Anterior cingulate cortex (tissue), 58 donors: Measurements from ENCODE around the gene CCSER1.
"Not testable (repeated sequence)": the region's sequence is repeated elsewhere in the genome, so short reads cannot be mapped to it uniquely, and the experiment has no call there.

Experiments
- DNase-seq, 58 donors: peaks; one replicate each; lab custom pipeline; 2025; lab: John Stamatoyannopoulos, UW

CCSER1 gene

DNA sequence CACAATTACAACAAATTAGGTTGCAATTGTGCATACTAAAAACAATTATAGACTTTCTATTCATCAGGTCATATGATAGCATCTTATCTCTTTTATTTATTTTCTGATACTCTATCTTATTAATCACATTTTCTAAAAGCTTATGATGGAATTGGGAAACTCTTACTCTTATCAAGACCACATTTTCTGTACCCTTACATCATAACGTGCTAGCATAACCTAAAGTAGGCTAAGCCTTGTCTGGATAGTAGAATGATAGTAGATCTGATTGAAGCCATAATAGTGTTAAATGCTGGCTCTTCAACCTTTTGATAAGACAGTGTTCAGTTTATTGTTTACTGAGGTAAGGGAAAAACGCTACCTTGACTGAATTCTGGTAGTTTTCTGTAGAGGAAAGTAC, 294.0 kb downstream of the CCSER1 start:
- no peak for DNase-seq

DNA sequence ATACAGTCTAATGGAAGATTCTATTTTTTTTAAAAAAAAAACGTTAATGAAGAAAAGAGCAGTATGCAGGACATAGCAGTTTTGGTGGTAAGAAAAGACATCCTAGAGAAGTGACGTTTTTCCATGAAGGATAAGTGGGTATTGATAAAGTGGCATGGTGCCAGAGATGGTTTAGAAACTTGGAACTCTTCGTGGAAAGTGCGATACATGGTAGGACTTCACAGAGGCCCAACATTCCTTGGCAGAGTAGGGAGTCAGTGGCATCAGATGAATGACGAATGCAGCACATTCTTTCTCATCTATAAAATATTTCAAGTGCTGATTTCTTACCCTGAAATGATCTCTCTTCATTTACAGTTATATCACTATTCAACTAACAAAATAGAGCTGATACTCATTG, 298.7 kb downstream of the CCSER1 start:
- no peak for DNase-seq

GRCh38 chr4:90438522-90438921, 311.3 kb downstream of the CCSER1 start:
- DNase-seq: no peak

- no peak for DNase-seq
Observed at GRCh38 chr4:90441770-90442169, 314.6 kb downstream of the CCSER1 start.

DNA sequence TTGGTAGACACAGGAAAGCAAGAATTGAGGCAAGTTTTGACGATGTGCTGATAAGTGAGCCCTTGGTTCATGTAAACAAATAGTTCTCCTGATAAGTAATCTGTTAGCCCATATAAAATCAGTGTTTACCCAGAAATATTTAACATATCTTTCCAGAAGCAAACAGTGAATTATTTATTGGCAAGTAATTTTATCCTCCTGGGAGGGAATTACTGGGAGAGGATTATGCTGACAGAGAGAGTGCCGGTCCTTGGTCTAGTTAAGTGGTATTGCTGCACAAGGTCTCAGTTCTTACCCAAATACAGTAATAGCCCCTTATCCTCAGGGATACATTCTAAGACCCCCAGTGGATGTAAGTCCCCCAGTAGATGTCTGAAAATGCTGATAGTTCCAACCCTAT, 315.4 kb downstream of the CCSER1 start:
- DNase-seq: no peak

GRCh38 chr4:90443231-90443630, 316.0 kb downstream of the CCSER1 start:
- DNase-seq: no peak

- no peak for DNase-seq
Observed at GRCh38 chr4:90444904-90445303, 317.7 kb downstream of the CCSER1 start.

DNA sequence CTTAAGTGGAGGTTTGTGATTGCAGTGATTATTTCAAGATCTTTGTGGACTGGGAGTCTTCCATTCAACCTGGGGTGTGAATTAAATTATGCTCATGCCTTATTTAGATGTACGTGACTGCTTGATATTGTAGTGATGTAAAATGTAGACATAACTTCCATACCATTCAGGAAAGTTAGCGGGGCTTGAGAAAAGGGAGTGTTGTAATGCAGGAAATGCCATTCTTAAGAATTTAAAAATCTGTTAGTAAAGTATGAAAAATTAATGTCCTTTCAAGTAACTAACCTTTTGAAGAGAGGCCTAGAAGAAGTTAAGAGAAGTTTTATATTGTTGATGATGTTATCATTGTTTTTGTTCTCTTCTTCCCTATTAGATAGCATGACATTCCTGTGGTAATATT, 318.2 kb downstream of the CCSER1 start:
- DNase-seq: no peak

DNA sequence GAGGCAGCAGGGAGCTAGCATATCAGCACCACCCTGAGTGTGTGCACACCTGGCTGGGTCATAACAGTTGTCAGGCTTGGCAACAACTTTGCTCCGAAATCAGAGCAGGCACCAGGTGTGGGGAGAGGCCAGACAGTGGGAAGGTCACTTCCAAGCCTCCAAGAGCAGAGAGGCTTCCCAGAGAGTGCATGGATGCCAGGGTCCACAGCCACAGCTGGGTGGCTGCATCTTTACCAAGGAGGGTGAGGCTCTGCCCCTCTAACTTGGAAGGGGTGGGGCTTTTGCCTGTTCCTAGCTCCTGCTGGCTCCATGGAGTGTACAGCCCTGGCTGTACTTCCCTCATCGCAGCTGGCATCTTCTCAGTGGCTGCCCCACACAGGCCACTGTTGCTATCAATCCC, 322.4 kb downstream of the CCSER1 start:
- DNase-seq: no peak

GRCh38 chr4:90456891-90457290, 329.7 kb downstream of the CCSER1 start:
- no peak for DNase-seq

GRCh38 chr4:90457817-90458216, 330.6 kb downstream of the CCSER1 start:
- no peak for DNase-seq

DNA sequence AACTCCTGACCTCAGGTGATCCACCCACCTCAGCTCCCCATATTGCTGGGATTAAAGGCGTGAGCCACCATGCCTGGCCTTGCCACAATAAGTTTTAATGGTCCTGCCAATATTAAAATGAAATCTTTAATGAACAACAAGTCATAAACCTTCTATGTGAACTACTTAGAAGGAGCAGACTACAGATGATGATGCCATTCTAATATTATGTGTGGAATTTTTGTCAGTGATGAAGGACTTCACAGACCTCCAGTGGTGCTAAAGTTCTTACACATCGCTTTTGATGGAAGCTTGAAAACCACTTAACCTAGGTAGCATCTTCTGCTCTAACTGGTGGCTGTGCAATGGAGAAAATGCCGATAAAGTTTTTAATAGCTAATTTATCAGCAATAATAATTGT, 331.4 kb downstream of the CCSER1 start:
- DNase-seq: no peak

- DNase-seq: no peak
Observed at GRCh38 chr4:90474484-90474883, 347.3 kb downstream of the CCSER1 start.

- DNase-seq: no peak
Observed at GRCh38 chr4:90476019-90476418, 348.8 kb downstream of the CCSER1 start.

GRCh38 chr4:90476586-90476985, 349.4 kb downstream of the CCSER1 start:
- DNase-seq: no peak

DNA sequence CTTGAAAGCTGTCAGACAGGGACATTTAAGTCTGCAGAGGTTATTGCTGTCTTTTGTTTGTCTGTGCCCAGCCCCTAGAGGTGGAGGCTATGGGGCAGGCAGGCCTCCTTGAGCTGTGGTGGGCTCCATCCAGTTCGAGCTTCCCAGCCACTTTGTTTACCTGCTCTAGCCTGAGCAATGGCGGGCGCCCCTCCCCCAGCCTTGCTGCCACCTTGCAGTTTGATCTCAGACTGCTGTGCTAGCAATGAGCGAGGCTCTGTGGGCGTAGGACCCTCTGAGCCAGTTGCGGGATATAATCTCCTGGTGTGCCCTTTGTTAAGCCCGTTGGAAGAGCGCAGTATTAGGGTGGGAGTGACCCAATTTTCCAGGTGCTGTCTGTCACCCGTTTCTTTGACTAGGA, 357.7 kb downstream of the CCSER1 start:
- DNase-seq: not testable (repeated sequence)

DNA sequence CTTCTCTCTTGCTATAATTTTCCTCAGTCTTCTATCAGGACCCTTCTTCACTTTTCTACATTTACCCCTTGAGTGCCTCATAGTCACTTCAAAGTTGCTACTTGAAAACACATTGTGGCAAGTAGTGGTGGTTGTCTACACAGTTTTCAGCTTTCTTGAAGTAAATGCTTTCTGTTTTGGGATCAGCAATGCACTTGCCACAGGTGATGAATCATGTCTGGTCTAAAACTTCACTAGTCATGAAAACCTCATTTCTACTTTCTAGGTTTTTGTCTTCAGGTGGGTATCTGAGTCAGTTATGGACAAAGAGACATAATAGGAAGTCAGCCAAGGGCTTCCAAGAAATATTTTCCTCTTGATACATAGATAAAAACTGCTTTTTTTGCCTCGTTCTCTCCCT, 359.2 kb downstream of the CCSER1 start:
- no peak for DNase-seq

DNA sequence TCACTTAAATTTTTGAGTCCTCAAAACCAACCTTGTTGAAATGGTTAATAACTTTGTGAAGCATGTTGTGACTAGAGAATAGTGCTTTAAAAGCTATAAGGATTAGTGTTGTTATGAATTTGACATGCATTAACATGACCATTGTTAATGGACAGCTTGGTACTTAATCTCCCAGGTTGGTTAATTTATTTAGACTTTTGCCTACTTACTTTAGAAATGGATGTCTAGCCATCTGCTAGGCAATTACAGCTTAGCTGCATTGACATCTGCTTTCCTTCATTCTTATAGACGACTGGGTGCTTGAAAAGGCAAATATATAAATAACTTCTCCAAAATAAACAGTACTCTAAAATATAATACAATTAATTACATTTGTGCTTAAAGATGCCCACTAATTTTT, 368.0 kb downstream of the CCSER1 start:
- no peak for DNase-seq

- DNase-seq: no peak
Observed at GRCh38 chr4:90495936-90496335, 368.7 kb downstream of the CCSER1 start.

DNA sequence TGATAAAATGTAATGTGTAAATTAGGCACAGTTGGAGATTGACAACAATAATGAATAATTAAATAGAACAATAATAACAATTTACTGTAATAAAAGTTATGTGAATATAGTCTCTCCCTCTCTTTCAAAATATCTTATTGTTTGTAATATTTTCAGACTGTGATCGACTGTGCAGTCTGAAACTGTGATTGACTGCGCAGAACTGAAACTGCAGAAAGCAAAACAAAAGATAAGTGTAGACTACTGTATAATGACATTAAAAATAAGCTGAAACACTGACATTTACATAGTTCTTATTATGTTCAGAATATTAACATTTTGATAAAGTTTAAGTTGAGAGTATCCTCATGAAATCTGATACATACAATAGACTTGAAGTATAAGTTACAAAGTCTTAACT, 371.0 kb downstream of the CCSER1 start:
- DNase-seq: no peak

- no peak for DNase-seq
Observed at GRCh38 chr4:90503677-90504076, 376.5 kb downstream of the CCSER1 start.

DNA sequence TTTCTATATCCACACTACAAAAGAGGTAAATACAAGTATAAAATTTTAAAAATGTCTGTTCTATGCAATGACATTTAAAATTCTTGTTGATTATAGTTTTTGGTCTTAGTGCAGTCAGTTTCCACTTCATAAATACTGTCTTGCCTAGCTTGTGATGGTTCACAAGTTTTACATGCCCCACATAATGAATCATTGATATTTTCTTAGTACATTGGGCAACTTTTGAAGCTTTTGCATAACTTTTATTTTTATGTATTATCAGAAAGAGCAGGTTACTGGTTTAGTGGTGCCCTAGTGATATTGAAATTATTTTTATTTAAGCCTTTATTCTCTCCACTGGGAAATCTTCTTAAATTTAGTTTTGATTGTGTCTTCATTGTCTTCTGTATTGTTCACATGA, 388.0 kb downstream of the CCSER1 start:
- no peak for DNase-seq

GRCh38 chr4:90528551-90528950, 401.4 kb downstream of the CCSER1 start:
- DNase-seq: no peak

- DNase-seq: no peak
Observed at GRCh38 chr4:90536408-90536807, 409.2 kb downstream of the CCSER1 start.
